ENCODE data around the gene DNAJC11. TPM values are rescaled to one million over a fixed set of nuclear protein-coding genes. Genes with fewer than 3 reads are reported as not detected.
A peak's percentile ranks its signal among the peaks of the same experiment; 100 is the strongest.

DNAJC11 gene
- total RNA-seq, 1 experiment from 2014 or later = 75.6 TPM

GRCh38 chr1:6624710-6625583 is 76.7 kb downstream of the DNAJC11 start, which contains the start of gene THAP3:
THAP3 (plus strand) TSS chr1:6624868; CDS start chr1:6625219, 351 bp downstream.
- H3K27me3 ChIP-seq (ENCODE audit: insufficient read depth, low read length) = no peaks in the 10 kb centered on the region
- ChIA-PET POLR2A (interaction anchor here (1.1 to 1.4 kb wide), 2 partner anchors 9 to 22 kb away, joined by 4 to 6 read pairs; partner anchors contain the start of gene KLHL21), CTCF (no interaction called here), RAD21 (ENCODE audit: low non-redundant PET in 1 of 2, low total read pairs in 2 of 2, uncharacterized antibody in 2 of 2, unreplicated experiment in 2 of 2) (no interaction called here)
- ATAC-seq = peak; percentile 87
- H3K4me2 ChIP-seq (ENCODE audit: low read length) = peak within 1 kb of the TSS; percentile 86
- peaks cover 23 to 31% of the 10 kb centered on the region in 2 experiments for H3K36me3 ChIP-seq (ENCODE audit: control insufficient read depth in 1 of 2, insufficient read depth in 2 of 2, low read length in 2 of 2)
- no peaks in the 10 kb centered on the region for H3K9me2 ChIP-seq (ENCODE audit: insufficient read depth)
- H2AFZ ChIP-seq (ENCODE audit: low read depth, low read length, poor library complexity, severe bottlenecking) = no peak within 1 kb of the TSS
- H3K4me3 ChIP-seq (replicated peaks in 1 of 2; ENCODE audit: low read depth in 1 of 2, low read length in 2 of 2) = peak within 1 kb of the TSS; percentile 79 to 96
- peak; percentile 96 for DNase-seq (ENCODE audit: low read depth, low spot score)
- intact Hi-C loops (cut with micrococcal nuclease) = no loop called here
- H3K79me2 ChIP-seq (ENCODE audit: insufficient read depth, low read length) = peaks cover 64% of the 10 kb centered on the region
- peaks cover 0 to 18% of the 10 kb centered on the region in 2 experiments; a peak in 2 of 4 replicates for H3K4me1 ChIP-seq (ENCODE audit: control insufficient read depth in 1 of 2, insufficient read depth in 2 of 2, low read length in 2 of 2)
- H4K20me1 ChIP-seq (ENCODE audit: insufficient read depth) = no peaks in the 10 kb centered on the region
- no peaks in the 10 kb centered on the region for H3K9me3 ChIP-seq (ENCODE audit: control insufficient read depth in 1 of 2, insufficient read depth in 1 of 2, low read depth in 1 of 2, low read length in 2 of 2)
- H3K9ac ChIP-seq (ENCODE audit: low read length) = peak within 1 kb of the TSS; percentile 85
- peak within 1 kb of the TSS; percentile 85 for H3K27ac ChIP-seq (ENCODE audit: low read depth, low read length)
- BruUV-seq (replicated peaks) = no TSS peak
- TF ChIP-seq RAD21 (IDR thresholded peaks at IDR 0.05; ENCODE audit: low read depth) = no peak
- TF ChIP-seq POLR2A (IDR thresholded peaks at IDR 0.05; ENCODE audit: borderline replicate concordance, extremely low read depth, insufficient read depth, insufficient read length) = peak; percentile 37
- TF ChIP-seq MAX (IDR thresholded peaks at IDR 0.05) = peak; percentile 46; the same call in 1 of the 2 replicates
- TF ChIP-seq ZBTB33 (IDR thresholded peaks at IDR 0.05; ENCODE audit: extremely low read depth, insufficient replicate concordance, low read length) = no peak
- no peak for TF ChIP-seq TCF7L2 (IDR thresholded peaks at IDR 0.05; ENCODE audit: borderline replicate concordance, extremely low read depth, insufficient read depth, insufficient read length)
- TF ChIP-seq EZH2 (IDR thresholded peaks at IDR 0.05) = no peak
- TF ChIP-seq SRF (IDR thresholded peaks at IDR 0.05; ENCODE audit: low read depth) = no peak
- no peak for TF ChIP-seq CBX3 (IDR thresholded peaks at IDR 0.05; ENCODE audit: low read depth)
- TF ChIP-seq CEBPB (IDR thresholded peaks at IDR 0.05; ENCODE audit: low read depth) = no peak
- TF ChIP-seq POLR2AphosphoS5 (IDR thresholded peaks at IDR 0.05; ENCODE audit: low read depth, low read length) = peak; percentile 75
- TF ChIP-seq JUND (IDR thresholded peaks at IDR 0.05) = no peak
- TF ChIP-seq FOSL1 (IDR thresholded peaks at IDR 0.05; ENCODE audit: low read depth) = no peak
- peak; percentile 98 for TF ChIP-seq YY1 (IDR thresholded peaks at IDR 0.05; ENCODE audit: extremely low read depth, insufficient replicate concordance, low read depth, low read length)
- no peak for TF ChIP-seq ZNF274 (IDR thresholded peaks at IDR 0.05; ENCODE audit: low read depth, low read length)
- peak; percentile 57 for TF ChIP-seq SP1 (IDR thresholded peaks at IDR 0.05; ENCODE audit: low read depth)
- TF ChIP-seq CTCF (IDR thresholded peaks at IDR 0.05 in 2 of 3, conservative IDR thresholded peaks at IDR 0.05 in 1 of 3; ENCODE audit: borderline replicate concordance in 1 of 3, insufficient read depth in 1 of 3, low read depth in 2 of 3, low read length in 2 of 3) = no peak
- TF ChIP-seq SIN3A (IDR thresholded peaks at IDR 0.05; ENCODE audit: low read depth) = peak; percentile 67
- TF ChIP-seq ELF1 (IDR thresholded peaks at IDR 0.05; ENCODE audit: borderline replicate concordance, low read depth) = no peak
- peak; percentile 100 for TF ChIP-seq ZFX (IDR thresholded peaks at IDR 0.05)
- TF ChIP-seq EGR1 (IDR thresholded peaks at IDR 0.05; ENCODE audit: low read depth) = no peak

Data from HCT116 (cell line).